DMS114 treated with DMSO at 0.1 percent for 48 hours (cell line): ENCODE results near the gene ROPN1B.
"Not testable (repeated sequence)": the region's sequence is repeated elsewhere in the genome, so short reads cannot be mapped to it uniquely, and the experiment has no call there.

ENCODE experiments used
- DNase-seq: peaks from one replicate; lab custom pipeline; 2025; ENCODE audit not compliant: unreplicated experiment; lab: John Stamatoyannopoulos, UW

ROPN1B gene

GRCh38 chr3:125968701-125969592 is at the start of gene ROPN1B:
Gene ROPN1B (plus strand): TSS chr3:125969178. CDS start chr3:125972055, 2,877 bp downstream.
- not testable (repeated sequence) for DNase-seq

- not testable (repeated sequence) for DNase-seq
Observed at GRCh38 chr3:125920191-125920590, 48.8 kb upstream of the ROPN1B start.

- DNase-seq, result not testable (repeated sequence)
Observed at GRCh38 chr3:125920751-125921279, 48.2 kb upstream of the ROPN1B start.

GRCh38 chr3:125921712-125922111 is 47.3 kb upstream of the ROPN1B start:
- DNase-seq, result peak; percentile 10

GRCh38 chr3:125923324-125924115 is 45.5 kb upstream of the ROPN1B start:
- DNase-seq, result not testable (repeated sequence)

GRCh38 chr3:125924276-125924675 is 44.7 kb upstream of the ROPN1B start:
- DNase-seq, result not testable (repeated sequence)

GRCh38 chr3:125925727-125926126 is 43.3 kb upstream of the ROPN1B start:
- not testable (repeated sequence) for DNase-seq

GRCh38 chr3:125928771-125929545 is 40.0 kb upstream of the ROPN1B start:
- DNase-seq, result not testable (repeated sequence)

GRCh38 chr3:125929765-125930164 is 39.2 kb upstream of the ROPN1B start:
- not testable (repeated sequence) for DNase-seq

- DNase-seq, result not testable (repeated sequence)
Observed at GRCh38 chr3:125931355-125931880, 37.6 kb upstream of the ROPN1B start.

GRCh38 chr3:125933397-125934173 is 35.4 kb upstream of the ROPN1B start:
- DNase-seq, result not testable (repeated sequence)

- not testable (repeated sequence) for DNase-seq
Observed at GRCh38 chr3:125935252-125935874, 33.6 kb upstream of the ROPN1B start.

GRCh38 chr3:125936210-125936815 is 32.7 kb upstream of the ROPN1B start:
- not testable (repeated sequence) for DNase-seq

- DNase-seq, result not testable (repeated sequence)
Observed at GRCh38 chr3:125936891-125937290, 32.1 kb upstream of the ROPN1B start.

- DNase-seq, result not testable (repeated sequence)
Observed at GRCh38 chr3:125947806-125948205, 21.2 kb upstream of the ROPN1B start.

GRCh38 chr3:125948901-125949300 is 20.1 kb upstream of the ROPN1B start:
- not testable (repeated sequence) for DNase-seq

GRCh38 chr3:125951176-125951575 is 17.8 kb upstream of the ROPN1B start:
- DNase-seq, result not testable (repeated sequence)

GRCh38 chr3:125957020-125957419 is 12.0 kb upstream of the ROPN1B start:
- not testable (repeated sequence) for DNase-seq
